Thymus (tissue), 11 donors: ENCODE results near the gene MTAP. TPM values are rescaled to one million over a fixed set of nuclear protein-coding genes. Genes with fewer than 3 reads are reported as not detected.

Source experiments
- DNase-seq, 9 donors: peaks; one replicate each; pipeline ENCODE4 v3.0.0-alpha.2; 2013; ENCODE audit warnings: low spot score in 9 of 9, low read depth in 6 of 9, missing footprints in 1 of 9
- H3K27ac ChIP-seq, 2 donors: one replicate each; pipeline ENCODE4 v1.5.1; 2013; ENCODE audit warnings: control low read depth in 1 of 2, low read depth in 1 of 2, low read length in 1 of 2, mild to moderate bottlenecking in 1 of 2, moderate library complexity in 1 of 2
- H3K27me3 ChIP-seq, 2 donors: one replicate each; pipeline ENCODE4 v1.5.1; 2013; ENCODE audit warnings: low read length in 1 of 2; ENCODE audit not compliant: control insufficient read depth in 2 of 2, insufficient read depth in 1 of 2
- H3K36me3 ChIP-seq, 2 donors: one replicate each; pipeline ENCODE4 v1.5.1; 2013; ENCODE audit warnings: low read length in 1 of 2, mild to moderate bottlenecking in 1 of 2, moderate library complexity in 1 of 2; ENCODE audit not compliant: control insufficient read depth in 2 of 2, insufficient read depth in 2 of 2
- H3K4me1 ChIP-seq, 2 donors: one replicate each; pipeline ENCODE4 v1.5.1; 2013; ENCODE audit warnings: low read length in 2 of 2; ENCODE audit not compliant: control insufficient read depth in 2 of 2, insufficient read depth in 2 of 2
- H3K4me3 ChIP-seq, 2 donors: one replicate each; pipeline ENCODE4 v1.5.1; 2013; ENCODE audit warnings: low read length in 2 of 2, control low read depth in 1 of 2, mild to moderate bottlenecking in 1 of 2
- H3K9me3 ChIP-seq, 2 donors: one replicate each; pipeline ENCODE4 v1.5.1; 2013; ENCODE audit warnings: low read length in 1 of 2, mild to moderate bottlenecking in 1 of 2; ENCODE audit not compliant: control insufficient read depth in 2 of 2, insufficient read depth in 1 of 2
- WGBS: extraction: QIAGEN DNeasy Blood & Tissue Kit; methylation state at CpG from one replicate; pipeline ENCODE4 v1.1.7; 2013; 5-methylcytosine and 5-hydroxymethylcytosine counted together
- polyA plus RNA-seq: library from polyadenylated mRNA; stranded (reverse); fragments of 200-250 nt; gene quantifications from one replicate; pipeline ENCODE4 v1.2.3, GENCODE V29; 2013
- total RNA-seq: library from RNA; stranded (reverse); fragments of 120-200 nt; gene quantifications from one replicate; pipeline ENCODE4 v1.2.4, GENCODE V29; 2013
- donor health status: healthy.

The MTAP gene
- total and polyA plus RNA-seq, 2 donors, result 12.4 to 20.8 TPM

DNA sequence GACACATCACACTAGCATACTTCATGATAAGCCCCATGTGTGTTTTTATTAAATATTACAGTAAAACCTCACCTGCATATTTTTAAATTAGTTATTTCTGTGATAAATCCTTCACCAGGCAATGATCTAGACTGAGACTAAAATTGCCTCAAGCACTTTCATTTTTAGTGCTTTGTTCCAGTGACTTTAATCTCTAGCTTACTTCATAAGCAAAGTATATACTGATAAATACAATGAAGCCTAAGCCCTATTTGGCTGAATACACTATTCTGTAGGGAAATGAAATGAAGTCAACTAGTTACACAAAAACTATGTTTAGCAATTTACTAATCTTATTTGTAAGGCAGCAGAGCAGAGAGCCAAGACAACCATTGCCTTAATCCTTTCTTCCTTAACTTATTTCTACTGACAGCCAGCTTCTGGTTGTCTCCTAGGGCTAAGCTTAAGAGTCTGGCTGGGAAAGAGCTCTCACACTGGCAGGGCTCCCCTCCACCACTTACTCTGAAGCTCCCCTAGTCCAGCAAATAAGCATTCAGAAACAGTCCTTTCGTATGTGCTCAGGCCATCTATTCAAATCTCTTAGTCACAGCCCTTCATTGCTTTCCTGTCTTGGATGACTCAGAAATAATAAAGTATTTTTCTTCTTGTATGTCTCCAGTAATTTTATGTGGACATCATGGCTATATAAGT lies 31.4 kb upstream of the MTAP start:
- Histone ChIP-seq H3K4me1 (no peaks in the 10 kb centered on the region), H3K27me3 (no peaks in the 10 kb centered on the region), H3K9me3 (peaks cover 0 to 4% of the 10 kb centered on the region in 2 donors), H3K36me3 (no peaks in the 10 kb centered on the region), H3K27ac (no peak overlapping the region), H3K4me3 (no peak overlapping the region)
- WGBS, result 92% methylated on average over 1 of the region's 1 CpG
- DNase-seq, result no peak

DNA sequence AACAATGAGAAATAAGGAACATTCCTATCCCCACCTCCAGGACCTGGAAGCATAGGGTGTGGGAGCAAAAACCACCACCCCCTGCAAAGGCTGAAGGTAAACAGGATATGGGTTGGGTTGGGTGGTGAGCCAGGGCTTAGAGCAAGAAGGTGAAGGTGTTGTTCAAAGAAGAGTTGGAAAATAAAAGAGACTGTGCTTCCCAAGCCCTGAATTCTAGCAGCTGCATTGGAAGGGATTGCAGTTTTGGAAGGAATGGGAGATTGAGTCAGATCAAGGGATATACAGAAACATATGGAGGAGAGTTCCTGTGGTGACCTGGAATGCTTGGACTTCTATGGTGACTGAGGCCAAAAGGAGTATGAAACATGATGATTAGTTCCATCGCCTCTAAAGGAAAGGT lies 24.7 kb upstream of the MTAP start:
- H3K4me3 ChIP-seq, result no peak overlapping the region
- no peaks in the 10 kb centered on the region for H3K4me1 ChIP-seq
- H3K9me3 ChIP-seq, result no peaks in the 10 kb centered on the region
- 97% methylated on average over 1 of the region's 1 CpG for WGBS
- H3K27ac ChIP-seq, result no peak overlapping the region
- H3K36me3 ChIP-seq, result no peaks in the 10 kb centered on the region
- DNase-seq, result no peak
- H3K27me3 ChIP-seq, result no peaks in the 10 kb centered on the region

DNA sequence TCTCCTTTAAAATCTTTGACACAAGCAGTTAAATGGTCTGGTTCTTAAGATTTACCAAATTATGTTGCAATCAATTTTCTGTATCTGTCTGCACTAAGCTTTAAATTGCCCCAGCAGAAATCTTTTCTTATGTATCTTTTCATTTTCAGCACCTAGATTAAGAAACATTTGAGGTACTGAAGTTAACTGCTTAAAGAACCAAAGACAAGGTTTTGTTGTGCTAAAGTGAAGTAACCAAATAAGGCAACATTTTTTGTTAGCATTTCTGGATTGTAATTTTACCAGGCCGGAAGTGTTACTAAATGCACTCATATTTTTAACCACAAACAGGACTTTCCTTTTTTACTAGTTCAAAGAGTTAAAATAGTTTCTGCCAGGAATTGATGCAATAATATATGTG lies 24.1 kb upstream of the MTAP start:
- no peaks in the 10 kb centered on the region for H3K27me3 ChIP-seq
- H3K4me3 ChIP-seq, result no peak overlapping the region
- no peaks in the 10 kb centered on the region for H3K36me3 ChIP-seq
- 30% methylated on average over 1 of the region's 1 CpG for WGBS
- H3K9me3 ChIP-seq, result no peaks in the 10 kb centered on the region
- H3K27ac ChIP-seq, result no peak overlapping the region
- no peaks in the 10 kb centered on the region for H3K4me1 ChIP-seq
- no peak for DNase-seq

DNA sequence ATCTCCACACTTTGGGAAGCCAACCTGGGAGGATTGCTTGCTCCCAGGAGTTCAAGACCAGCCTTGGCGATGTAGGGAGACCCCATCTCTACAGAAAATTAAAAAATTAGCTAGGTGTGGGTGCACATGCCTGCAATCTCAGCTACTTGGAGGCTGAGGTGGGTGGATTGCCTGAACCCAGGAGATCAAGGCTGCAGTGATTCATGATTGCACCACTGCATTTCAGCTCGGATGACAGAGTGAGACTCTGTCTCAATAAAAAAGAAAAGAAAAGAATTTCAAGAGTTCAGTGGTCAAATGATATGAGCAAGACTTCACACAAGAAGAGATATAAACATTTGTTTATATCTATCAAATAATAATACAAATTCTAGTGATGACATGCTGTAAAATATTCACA lies 23.0 kb upstream of the MTAP start:
- H3K27me3 ChIP-seq, result no peaks in the 10 kb centered on the region
- WGBS, result 94% methylated on average over 2 of the region's 2 CpGs
- no peaks in the 10 kb centered on the region for H3K9me3 ChIP-seq
- no peak overlapping the region for H3K27ac ChIP-seq
- DNase-seq, result no peak
- H3K4me3 ChIP-seq, result no peak overlapping the region
- H3K4me1 ChIP-seq, result no peaks in the 10 kb centered on the region
- no peaks in the 10 kb centered on the region for H3K36me3 ChIP-seq

DNA sequence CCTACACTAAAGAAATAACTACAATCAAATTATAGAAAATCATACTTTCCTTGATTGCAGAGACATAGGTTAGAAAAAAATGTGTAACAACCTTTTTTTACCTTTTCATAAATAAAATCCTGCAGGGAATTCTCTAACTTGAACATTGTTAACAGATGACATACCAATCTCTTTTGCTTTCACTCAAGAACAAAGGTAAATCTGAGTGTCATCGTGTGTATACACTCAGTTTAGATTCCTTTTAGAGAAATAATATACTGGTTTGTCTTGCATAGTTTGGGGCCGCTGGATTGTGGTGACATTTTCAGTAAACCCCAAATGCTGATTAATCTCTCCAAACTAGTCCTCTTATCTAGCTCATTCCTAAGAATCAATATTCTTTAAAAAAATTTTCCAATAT lies 20.8 kb upstream of the MTAP start:
- DNase-seq, result no peak
- 94% methylated on average over 2 of the region's 2 CpGs for WGBS
- Histone ChIP-seq H3K9me3 (no peaks in the 10 kb centered on the region), H3K36me3 (no peaks in the 10 kb centered on the region), H3K4me1 (no peaks in the 10 kb centered on the region), H3K4me3 (no peak overlapping the region), H3K27me3 (no peaks in the 10 kb centered on the region), H3K27ac (no peak overlapping the region)

DNA sequence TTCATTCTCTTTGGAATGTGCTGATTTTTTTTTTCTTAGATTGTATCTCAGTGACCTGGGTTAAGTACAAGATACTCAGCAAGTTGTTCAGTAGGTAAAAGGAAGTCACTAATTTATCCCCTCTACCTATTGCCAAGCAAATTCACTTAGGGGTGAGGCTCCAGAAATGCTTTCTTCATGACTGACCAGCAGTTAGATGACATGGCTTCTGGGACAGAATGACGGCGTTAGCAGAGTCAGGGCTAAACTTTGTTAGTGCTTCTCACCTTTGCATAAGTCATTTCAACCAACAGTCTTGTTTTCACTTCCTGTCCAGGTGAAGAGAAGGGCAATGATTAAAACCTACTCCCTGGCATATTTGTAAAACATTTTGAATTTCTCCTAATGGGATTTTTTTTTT lies 20.2 kb upstream of the MTAP start:
- Histone ChIP-seq H3K36me3 (no peaks in the 10 kb centered on the region), H3K4me1 (no peaks in the 10 kb centered on the region), H3K9me3 (no peaks in the 10 kb centered on the region), H3K27me3 (no peaks in the 10 kb centered on the region), H3K27ac (no peak overlapping the region), H3K4me3 (no peak overlapping the region)
- DNase-seq, result no peak
- WGBS, result 94% methylated on average over 2 of the region's 2 CpGs

DNA sequence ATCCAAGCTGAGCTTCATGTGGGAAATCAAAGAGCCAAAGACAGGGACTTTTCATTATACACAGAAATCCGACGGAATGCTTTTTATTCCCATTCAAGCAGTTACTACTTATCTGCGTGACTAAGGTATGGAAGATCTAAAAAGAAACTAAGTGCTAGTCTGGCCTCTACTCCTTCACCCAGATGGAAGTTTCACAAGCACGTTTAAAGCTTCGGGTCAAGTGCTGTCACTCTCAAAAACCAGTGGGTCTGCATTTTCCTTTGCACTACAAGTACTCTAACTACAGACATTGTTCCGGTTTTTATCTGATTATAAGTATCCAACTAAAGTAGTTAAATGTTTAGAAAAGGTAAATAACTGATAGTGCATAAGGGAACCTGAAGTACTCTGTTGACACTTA lies 13.7 kb upstream of the MTAP start:
- Histone ChIP-seq H3K4me3 (no peak overlapping the region), H3K27ac (no peak overlapping the region), H3K27me3 (peaks cover 0 to 13% of the 10 kb centered on the region in 2 donors), H3K4me1 (no peaks in the 10 kb centered on the region), H3K9me3 (no peaks in the 10 kb centered on the region), H3K36me3 (no peaks in the 10 kb centered on the region)
- 85% methylated on average over 6 of the region's 6 CpGs for WGBS
- DNase-seq, result no peak

DNA sequence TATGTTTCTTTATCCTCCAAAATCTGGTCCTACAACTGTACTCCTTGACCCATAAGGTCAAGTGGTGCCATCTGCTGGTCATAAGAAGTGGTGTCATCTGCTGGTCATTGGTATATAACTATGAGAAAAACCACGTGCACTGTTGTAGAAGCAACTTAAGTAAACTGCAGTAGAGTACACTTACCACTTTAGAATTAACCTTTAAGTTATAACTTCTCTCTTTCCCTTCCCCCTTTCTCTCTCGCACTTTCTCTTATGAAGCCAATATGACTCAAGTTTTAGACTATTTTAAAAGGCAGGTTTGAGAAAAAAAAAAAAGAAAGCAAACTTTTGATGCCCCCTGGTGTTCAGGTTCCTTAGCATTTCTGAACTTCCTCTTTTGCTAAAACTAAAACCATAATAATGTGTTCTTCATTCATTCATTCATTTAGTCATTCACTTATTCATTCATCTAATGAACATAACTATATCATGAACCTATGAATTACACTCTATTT lies 12.8 kb upstream of the MTAP start:
- peaks cover 0 to 14% of the 10 kb centered on the region in 2 donors for H3K27me3 ChIP-seq
- H3K36me3 ChIP-seq, result no peaks in the 10 kb centered on the region
- no peaks in the 10 kb centered on the region for H3K4me1 ChIP-seq
- DNase-seq, result peak; percentile 45 to 88 (median 71)
- 0% methylated on average over 2 of the region's 2 CpGs for WGBS
- no peak overlapping the region for H3K4me3 ChIP-seq
- no peak overlapping the region for H3K27ac ChIP-seq
- H3K9me3 ChIP-seq, result no peaks in the 10 kb centered on the region

DNA sequence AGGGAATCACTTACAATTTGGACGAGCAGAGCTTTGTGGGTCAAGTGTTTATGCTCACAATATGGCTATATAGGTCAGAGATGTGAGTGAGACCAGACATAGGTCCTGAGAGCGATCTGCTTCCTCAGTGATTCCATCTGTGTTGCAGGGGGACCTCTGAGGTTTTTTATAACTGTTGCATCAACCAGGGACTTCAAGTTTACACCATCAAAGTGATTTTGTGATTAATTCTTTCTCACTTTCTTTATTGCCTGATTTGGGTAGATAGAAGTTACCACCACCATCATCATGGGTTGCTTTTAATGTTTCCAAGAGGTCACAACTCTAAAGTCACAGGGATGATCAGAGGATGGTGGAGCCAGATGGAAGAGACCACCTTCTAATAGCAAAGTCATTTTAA lies 7.0 kb upstream of the MTAP start:
- 94% methylated on average over 2 of the region's 2 CpGs for WGBS
- Histone ChIP-seq H3K27me3 (peaks cover 5 to 41% of the 10 kb centered on the region in 2 donors), H3K4me1 (no peaks in the 10 kb centered on the region), H3K27ac (no peak overlapping the region), H3K9me3 (no peaks in the 10 kb centered on the region), H3K4me3 (no peak overlapping the region), H3K36me3 (no peaks in the 10 kb centered on the region)
- no peak for DNase-seq
